Hematopoietic multipotent progenitor cell treated with erythropoietin and hydrocortisone succinate and interleukin-3 and kit ligand, for 6 days (in vitro differentiated cells): ENCODE measurements around the gene KLF13.

Experiments
- DNase-seq: peaks from one replicate; pipeline ENCODE4 v3.0.0-alpha.2; 2015

The KLF13 gene

GRCh38 chr15:31404345-31404744 lies 77.7 kb downstream of the KLF13 start:
- no peak for DNase-seq

GRCh38 chr15:31405200-31405920 lies 78.7 kb downstream of the KLF13 start:
- DNase-seq: no peak

GRCh38 chr15:31407376-31407775 lies 80.7 kb downstream of the KLF13 start:
- DNase-seq: no peak

GRCh38 chr15:31407851-31408250 lies 81.2 kb downstream of the KLF13 start:
- DNase-seq: no peak

GRCh38 chr15:31408724-31409123 lies 82.1 kb downstream of the KLF13 start:
- no peak for DNase-seq

GRCh38 chr15:31409171-31409570 lies 82.5 kb downstream of the KLF13 start:
- DNase-seq: no peak

- no peak for DNase-seq
Measured at GRCh38 chr15:31412824-31413223, 86.2 kb downstream of the KLF13 start.

GRCh38 chr15:31415201-31415600 lies 88.6 kb downstream of the KLF13 start:
- no peak for DNase-seq

- DNase-seq: no peak
Measured at GRCh38 chr15:31419820-31420219, 93.2 kb downstream of the KLF13 start.

- peak; percentile 20 for DNase-seq
Measured at GRCh38 chr15:31427411-31427810, 100.8 kb downstream of the KLF13 start.
